HepG2 (cell line): ENCODE data around the gene UMOD. TPM values are rescaled to one million over a fixed set of nuclear protein-coding genes. Genes with fewer than 3 reads are reported as not detected.
A peak's percentile ranks its signal among the peaks of the same experiment; 100 is the strongest.

Experiments
- ARID5B ChIP-seq: IDR thresholded peaks from 2 replicates; pipeline ENCODE4 v1.4.0; 2020; ENCODE audit warnings: mild to moderate bottlenecking, missing genetic modification reagents
- GABPA ChIP-seq, 2 experiments: IDR thresholded peaks; 2 replicates each; pipeline ENCODE4 v1.6.1; 2011 to 2016; ENCODE audit warnings: low read depth in 2 of 2, low read length in 1 of 2, missing biosample characterization in 1 of 2, missing genetic modification characterization in 1 of 2
- HMGXB3 ChIP-seq: sonication (generic); formaldehyde crosslinking; IDR thresholded peaks from 2 replicates; pipeline ENCODE4 v1.4.0; 2020; ENCODE audit warnings: missing genetic modification reagents, borderline replicate concordance
- HNF4G ChIP-seq, 2 experiments: sonication (generic) in 1 of 2; formaldehyde crosslinking in 1 of 2; IDR thresholded peaks; 2 replicates each; pipeline versions ENCODE4 v1.4.0 to v1.6.1; 2011 to 2020; ENCODE audit warnings: borderline replicate concordance in 2 of 2, low read depth in 2 of 2, mild to moderate bottlenecking in 2 of 2, low read length in 1 of 2, missing genetic modification reagents in 1 of 2, moderate library complexity in 1 of 2
- PAXIP1 ChIP-seq: sonication (generic); formaldehyde crosslinking; conservative IDR thresholded peaks from 2 replicates; pipeline ENCODE4 v1.4.0; 2020; ENCODE audit warnings: mild to moderate bottlenecking, missing genetic modification reagents, moderate library complexity
- PRPF4 ChIP-seq: fragments of 200-400 bp; formaldehyde crosslinking; IDR thresholded peaks from 2 replicates; pipeline ENCODE4 v1.6.1; 2016; ENCODE audit warnings: low read length, low read depth; ENCODE audit not compliant: poor library complexity, severe bottlenecking
- SOX5 ChIP-seq: IDR thresholded peaks from 2 replicates; pipeline ENCODE4 v1.6.1; 2016; ENCODE audit warnings: borderline replicate concordance
- TARDBP ChIP-seq: sonication (generic); formaldehyde crosslinking; IDR thresholded peaks from 2 replicates; pipeline ENCODE4 v1.8.0; 2022; ENCODE audit warnings: mild to moderate bottlenecking, missing genetic modification reagents
- TFAP4 ChIP-seq: sonication (generic); IDR thresholded peaks from 2 replicates; pipeline ENCODE4 v1.6.1; 2016; ENCODE audit warnings: low read depth, borderline replicate concordance
- TRIM24 ChIP-seq: sonication (generic); formaldehyde crosslinking; IDR thresholded peaks from 2 replicates; pipeline ENCODE4 v1.8.0; 2022; ENCODE audit warnings: mild to moderate bottlenecking, missing genetic modification reagents
- ZMYM2 ChIP-seq: sonication (generic); formaldehyde crosslinking; IDR thresholded peaks from 2 replicates; pipeline ENCODE4 v1.8.0; 2022; ENCODE audit warnings: mild to moderate bottlenecking, missing genetic modification reagents
- ZNF232 ChIP-seq: sonication (generic); formaldehyde crosslinking; IDR thresholded peaks from 2 replicates; pipeline ENCODE4 v1.4.0; 2020; ENCODE audit warnings: missing genetic modification reagents, borderline replicate concordance
- ZNF317 ChIP-seq: sonication (generic); formaldehyde crosslinking; IDR thresholded peaks from 2 replicates; pipeline ENCODE4 v1.5.0; 2020; ENCODE audit warnings: mild to moderate bottlenecking, missing genetic modification reagents
- ZNF549 ChIP-seq: sonication (generic); formaldehyde crosslinking; IDR thresholded peaks from 2 replicates; pipeline ENCODE4 v1.5.0; 2020; ENCODE audit warnings: missing genetic modification reagents
- ZNF746 ChIP-seq: sonication (generic); formaldehyde crosslinking; IDR thresholded peaks from 2 replicates; pipeline ENCODE4 v1.8.0; 2022; ENCODE audit warnings: mild to moderate bottlenecking, missing genetic modification reagents
- polyA plus RNA-seq, 8 experiments: library from polyadenylated mRNA; depleted of rRNA in 3 of 8; stranded (reverse) in 7 of 8; unstranded in 1 of 8; fragments of >200 nt; fragmentation: Illumina TruSeq in 4 of 8; extraction: Trizol in 4 of 8; gene quantifications; 2 replicates each; pipeline versions ENCODE4 v1.2.1 to v1.2.3, GENCODE V29; 2011 to 2016; ENCODE audit warnings: low read depth in 4 of 8, missing spikeins in 1 of 8, mixed read lengths in 1 of 8; ENCODE audit not compliant: insufficient read depth in 1 of 8
- total RNA-seq, 5 experiments: library from RNA; depleted of rRNA; stranded (reverse); fragments of >200 nt; fragmentation: Illumina TruSeq; extraction: Trizol; gene quantifications; 2 replicates each; pipeline ENCODE4 v1.2.3, GENCODE V29; 2016; ENCODE audit warnings: low read depth in 1 of 5

Gene UMOD
- total and polyA plus RNA-seq, 2 of the 13 experiments (the other 11 are each of a cell fraction or from before 2014, with no cell fraction given): not detected

GRCh38 chr16:20397468-20398074, 45.1 kb upstream of the UMOD start (continued):
- TF ChIP-seq HMGXB3 (CRISPR knock-in tag) (peak; percentile 78), ZNF746 (CRISPR knock-in tag) (no peak), ZNF232 (CRISPR knock-in tag) (peak; percentile 55; the same call in 1 of the 2 replicates), GABPA (IDR thresholded peaks at IDR 0.05; ENCODE audit: low read depth, low read length) (no peak), GABPA (CRISPR knock-in tag; IDR thresholded peaks at IDR 0.05; ENCODE audit: low read depth) (peak; percentile 18; the same call in 1 of the 2 replicates), SOX5 (CRISPR knock-in tag) (peak; percentile 64), PRPF4 (no peak), ZNF549 (CRISPR knock-in tag) (no peak), ZNF317 (CRISPR knock-in tag) (no peak), TARDBP (CRISPR knock-in tag) (peak; percentile 56; the same call in 1 of the 2 replicates), ARID5B (peak; percentile 89), HNF4G (IDR thresholded peaks at IDR 0.05; ENCODE audit: borderline replicate concordance, low read depth, low read length) (peak; percentile 79), HNF4G (CRISPR knock-in tag; IDR thresholded peaks at IDR 0.05; ENCODE audit: borderline replicate concordance, low read depth) (peak; percentile 93; the same call in 1 of the 2 replicates), TFAP4 (no peak), TRIM24 (peak; percentile 89; the same call in 1 of the 2 replicates), PAXIP1 (CRISPR knock-in tag) (peak; percentile 89), ZMYM2 (peak; percentile 95)
